Adrenal gland (tissue), 12 donors: ENCODE measurements around the gene TNK1. TPM values are rescaled to one million over a fixed set of nuclear protein-coding genes. Genes with fewer than 3 reads are reported as not detected.

Source experiments
- DNase-seq, 7 donors: peaks; one replicate each; pipeline ENCODE4 v3.0.0-alpha.2; 2019 to 2020
- H3K27ac ChIP-seq, 5 donors: fragments of 200-600 bp; sonication (generic) in 4 of 5; 1 replicate in 3 of 5; 2 replicates in 2 of 5; pipeline versions ENCODE4 v1.5.1 to v1.8.0; 2016 to 2020; ENCODE audit warnings: mild to moderate bottlenecking in 1 of 5
- H3K27me3 ChIP-seq: fragments of 200-600 bp; 2 replicates; pipeline ENCODE4 v1.8.0; 2021
- H3K36me3 ChIP-seq, 2 donors: fragments of 200-600 bp; replicated peaks in 1 of 2; 1 replicate in 1 of 2; 2 replicates in 1 of 2; pipeline versions ENCODE4 v1.5.1 to v1.8.0; 2018 to 2022
- H3K4me1 ChIP-seq, 2 donors: fragments of 200-600 bp; replicated peaks in 1 of 2; 1 replicate in 1 of 2; 2 replicates in 1 of 2; pipeline versions ENCODE4 v1.5.1 to v1.8.0; 2018 to 2021
- H3K4me3 ChIP-seq, 4 donors: fragments of 200-600 bp; sonication (generic) in 3 of 4; one replicate each; pipeline ENCODE4 v1.5.1; 2016 to 2018
- H3K9me3 ChIP-seq, 3 donors: fragments of 200-600 bp; sonication (generic) in 1 of 3; replicated peaks in 1 of 3; 1 replicate in 2 of 3; 2 replicates in 1 of 3; pipeline versions ENCODE4 v1.5.1 to v1.8.0; 2016 to 2021
- CTCF ChIP-seq, 6 experiments: fragments of 450-650 bp in 4 of 6; fragments of 200-600 bp in 2 of 6; sonication (generic) in 1 of 6; IDR thresholded peaks; 1 replicate in 5 of 6; 2 replicates in 1 of 6; pipeline versions ENCODE4 v1.5.1 to v1.8.0; 2016 to 2021; ENCODE audit warnings: antibody characterized with exemption in 6 of 6, mild to moderate bottlenecking in 2 of 6, moderate library complexity in 1 of 6
- POLR2A ChIP-seq, 2 donors: fragments of 450-650 bp; IDR thresholded peaks; one replicate each; pipeline ENCODE4 v1.6.1; 2017; ENCODE audit warnings: antibody characterized with exemption in 2 of 2, mild to moderate bottlenecking in 2 of 2, moderate library complexity in 1 of 2
- WGBS, 4 donors: extraction: QIAGEN DNeasy Blood & Tissue Kit in 2 of 4; methylation state at CpG; one replicate each; pipeline versions ENCODE4 v1.1.5 to v1.1.7; 2013 to 2017; 5-methylcytosine and 5-hydroxymethylcytosine counted together
- intact Hi-C, 2 donors: fragments of 100-400 bp; cut with DNase I; formaldehyde crosslinking; loops; one replicate each; pipeline versions ENCODE4 v1.14.1 to v1.15.0; 2022 to 2023
- polyA plus RNA-seq, 3 donors: library from polyadenylated mRNA; stranded (reverse); fragments of 200-250 nt in 2 of 3; fragments of 350-450 nt in 1 of 3; fragmentation: Illumina TruSeq in 1 of 3; extraction: RNeasy Lipid Tissue Mini Kit (QIAGEN cat#74804) in 1 of 3; gene quantifications; one replicate each; pipeline ENCODE4 v1.2.3, GENCODE V29; 2013 to 2014
- total RNA-seq, 9 donors: library from RNA; depleted of rRNA in 4 of 9; stranded (reverse); fragments of >200 nt in 4 of 9; fragments of 120-200 nt in 1 of 9; fragmentation: NEBNext Ultra II Directional in 1 of 9; extraction: Animal tissue kit (Norgen Biotek cat#: 25700) in 1 of 9; gene quantifications; one replicate each; pipeline versions ENCODE4 v1.1.0 to v1.2.4, GENCODE V29; 2013 to 2023
- donor health status: healthy with polysubstance abuse.
- donor health status: Bipolar disorder and iron deficiency.
- donor health status: DM: yes; HTN: yes; CAD: no.
- donor health status: DM: no; HTN: no; CAD: no.
- donor health status: DM: no; HTN: no; CAD: no.
- donor health status: DM: yes; HTN: yes; CAD: no.

The TNK1 gene
- total and polyA plus RNA-seq, 12 donors = 0.06 to 8.7 (median 2.0) TPM

GRCh38 chr17:7408863-7409262 lies 28.0 kb downstream of the TNK1 start:
- Histone ChIP-seq H3K9me3 (no peaks in the 10 kb centered on the region), H3K36me3 (no peaks in the 10 kb centered on the region), H3K27ac (no peak overlapping the region), H3K4me3 (no peak overlapping the region), H3K4me1 (peaks cover 0 to 6% of the 10 kb centered on the region in 2 donors), H3K27me3 (no peaks in the 10 kb centered on the region)
- no peak for DNase-seq
- TF ChIP-seq CTCF (IDR thresholded peaks at IDR 0.05) (no peak), POLR2A (IDR thresholded peaks at IDR 0.05) (no peak)
- 81 to 85% (median 83%) methylated on average over 5 to 6 of the region's 6 CpGs for WGBS, 4 donors
- intact Hi-C loops = no loop called here

- intact Hi-C loops = no loop called here
- Histone ChIP-seq H3K4me1 (peaks cover 0 to 6% of the 10 kb centered on the region in 2 donors), H3K27me3 (no peaks in the 10 kb centered on the region), H3K4me3 (no peak overlapping the region), H3K27ac (no peak overlapping the region), H3K9me3 (no peaks in the 10 kb centered on the region), H3K36me3 (no peaks in the 10 kb centered on the region)
- 93 to 95% (median 94%) methylated on average over 5 to 6 of the region's 6 CpGs for WGBS, 4 donors
- no peak for DNase-seq
- TF ChIP-seq CTCF (IDR thresholded peaks at IDR 0.05) (no peak), POLR2A (IDR thresholded peaks at IDR 0.05) (no peak)
These were observed 28.8 kb downstream of the TNK1 start for GRCh38 chr17:7409716-7410115.

- no peaks in the 10 kb centered on the region for H3K36me3 ChIP-seq
- 86 to 94% (median 90%) methylated on average over 17 to 25 of the region's 25 CpGs for WGBS, 4 donors
These were observed 29.9 kb downstream of the TNK1 start for GRCh38 chr17:7410634-7411426.

GRCh38 chr17:7411427-7411750 lies 30.5 kb downstream of the TNK1 start:
- H3K27ac ChIP-seq = no peak overlapping the region
- no peak for DNase-seq
- intact Hi-C loops = no loop called here
- WGBS, 4 donors = 77 to 96% (median 94%) methylated on average over 5 to 8 of the region's 8 CpGs
- H3K27me3 ChIP-seq = no peaks in the 10 kb centered on the region
- no peaks in the 10 kb centered on the region for H3K9me3 ChIP-seq
- no peaks in the 10 kb centered on the region for H3K36me3 ChIP-seq
- TF ChIP-seq POLR2A (IDR thresholded peaks at IDR 0.05) = no peak
- TF ChIP-seq CTCF (IDR thresholded peaks at IDR 0.05) = no peak
- no peak overlapping the region for H3K4me3 ChIP-seq
- no peaks in the 10 kb centered on the region for H3K4me1 ChIP-seq

More at GRCh38 chr17:7410634-7411426, 29.9 kb downstream of the TNK1 start:
- Histone ChIP-seq H3K27ac (no peak overlapping the region), H3K4me3 (no peak overlapping the region), H3K4me1 (no peaks in the 10 kb centered on the region), H3K9me3 (no peaks in the 10 kb centered on the region), H3K27me3 (no peaks in the 10 kb centered on the region)
- TF ChIP-seq POLR2A (IDR thresholded peaks at IDR 0.05) = no peak
- TF ChIP-seq CTCF (IDR thresholded peaks at IDR 0.05) = no peak
- no peak for DNase-seq
- intact Hi-C loops = no loop called here
